K562 (cell line): Measurements from ENCODE around the gene C1QTNF8. TPM values are rescaled to one million over a fixed set of nuclear protein-coding genes. Genes with fewer than 3 reads are reported as not detected.

Source experiments
- ATAC-seq: fragments of 200-7000 bp; cut with Tn5 transposase; 3 replicates; pipeline ENCODE4 v1.9.1; 2020; ENCODE audit warnings: moderate library complexity
- BruUV-seq: library from RNA; stranded (reverse); fragments of 400-500 nt; replicated peaks from 2 replicates; lab custom pipeline; 2021; lab: Mats Ljungman, UMichigan
- CTCF ChIA-PET: fragments of 300-600 bp; formaldehyde crosslinking; extraction: SDS; loops from one replicate; lab custom pipeline; 2021; ENCODE audit warnings: low intra/inter-chr PET ratio; lab: Yijun Ruan, JAX
- POLR2A ChIA-PET: fragments of 300-600, 350-650 bp; sonication (Branson Sonifier 250); formaldehyde crosslinking; extraction: SDS; loops from one replicate; lab custom pipeline; 2021; ENCODE audit warnings: antibody characterized with exemption, inconsistent platforms; lab: Yijun Ruan, JAX
- DNase-seq, 4 experiments: peaks; one replicate each; pipeline versions ENCODE4 v3.0.0 to v3.0.0-alpha.2; 2011 to 2018; ENCODE audit warnings: low spot score in 3 of 4, mixed read lengths in 3 of 4; ENCODE audit errors: extremely low read depth in 1 of 4
- FAIRE-seq: peaks from 2 replicates; lab custom pipeline; 2011; peaks lifted over from hg19 to GRCh38; lab: Jason Lieb, UNC
- H2AFZ ChIP-seq: 2 replicates; pipeline ENCODE4 v1.6.0; 2011; ENCODE audit warnings: low read depth, low read length, control low read depth, inconsistent platforms
- H3K27ac ChIP-seq: fragments of 200-600 bp; 3 replicates; pipeline ENCODE4 v1.8.0; 2011; ENCODE audit warnings: low read depth, mild to moderate bottlenecking, control low read depth, inconsistent platforms, low read length, moderate library complexity, mixed read lengths; ENCODE audit errors: extremely low read depth
- H3K27me3 ChIP-seq, 2 experiments: fragments of 300-600 bp in 1 of 2; 2 replicates in 1 of 2; 3 replicates in 1 of 2; pipeline versions ENCODE4 v1.6.0 to v1.8.0; 2011; ENCODE audit warnings: inconsistent platforms in 2 of 2, low read length in 2 of 2, mild to moderate bottlenecking in 1 of 2, mixed read lengths in 1 of 2, moderate library complexity in 1 of 2; ENCODE audit not compliant: control insufficient read depth in 2 of 2, insufficient read depth in 2 of 2
- H3K36me3 ChIP-seq: fragments of 300-600 bp; 3 replicates; pipeline ENCODE4 v1.8.0; 2011; ENCODE audit warnings: mild to moderate bottlenecking, low read length, inconsistent platforms; ENCODE audit not compliant: control insufficient read depth, insufficient read depth
- H3K4me1 ChIP-seq, 2 experiments: fragments of 200-600 bp in 1 of 2; replicated peaks in 1 of 2; 2 replicates in 1 of 2; 3 replicates in 1 of 2; pipeline versions ENCODE4 v1.5.1 to v1.8.0; 2011; ENCODE audit warnings: inconsistent platforms in 2 of 2, low read length in 2 of 2, mild to moderate bottlenecking in 1 of 2, mixed read lengths in 1 of 2, moderate library complexity in 1 of 2; ENCODE audit not compliant: control insufficient read depth in 2 of 2, insufficient read depth in 2 of 2
- H3K4me2 ChIP-seq: 2 replicates; pipeline ENCODE4 v1.6.1; 2011; ENCODE audit warnings: low read length, control low read depth, inconsistent platforms, mixed read lengths; ENCODE audit not compliant: insufficient read depth
- H3K4me3 ChIP-seq: fragments of 200-600 bp; sonication (generic), shearing (Covaris generic); 2 replicates; pipeline ENCODE4 v1.5.1; 2016; ENCODE audit warnings: control low read depth, inconsistent platforms
- H3K79me2 ChIP-seq: fragments of 200-600 bp; 3 replicates; pipeline ENCODE4 v1.8.0; 2011; ENCODE audit warnings: low read length, inconsistent platforms; ENCODE audit not compliant: control insufficient read depth, insufficient read depth
- H3K9ac ChIP-seq, 2 experiments: 2 replicates each; pipeline versions ENCODE4 v1.6.0 to v1.6.1; 2011; ENCODE audit warnings: low read depth in 2 of 2, low read length in 2 of 2, control low read depth in 1 of 2, inconsistent platforms in 1 of 2, mild to moderate bottlenecking in 1 of 2, mixed read lengths in 1 of 2; ENCODE audit not compliant: insufficient read depth in 1 of 2
- H3K9me1 ChIP-seq: one replicate; pipeline ENCODE4 v1.6.0; 2011; ENCODE audit warnings: inconsistent platforms, mild to moderate bottlenecking, low read length, moderate library complexity; ENCODE audit not compliant: control insufficient read depth, insufficient read depth
- H3K9me3 ChIP-seq: replicated peaks from 2 replicates; pipeline ENCODE4 v1.5.1; 2011; ENCODE audit warnings: low read depth, low read length, inconsistent platforms; ENCODE audit not compliant: control insufficient read depth, insufficient read depth
- H4K20me1 ChIP-seq: replicated peaks from 2 replicates; pipeline ENCODE4 v1.6.1; 2011; ENCODE audit warnings: low read length, inconsistent platforms, mixed read lengths; ENCODE audit not compliant: control insufficient read depth, insufficient read depth
- E2F1 ChIP-seq: sonication (generic); formaldehyde crosslinking; IDR thresholded peaks from 2 replicates; pipeline ENCODE4 v1.8.1; 2023; ENCODE audit warnings: mild to moderate bottlenecking, missing genetic modification reagents, moderate library complexity
- NBN ChIP-seq: fragments of 450-650 bp; IDR thresholded peaks from 2 replicates; pipeline ENCODE4 v1.6.1; 2016; ENCODE audit warnings: low read depth, mild to moderate bottlenecking
- REST ChIP-seq, 2 experiments: fragments of 450-650 bp; formaldehyde crosslinking in 1 of 2; IDR thresholded peaks; 2 replicates each; pipeline versions ENCODE4 v1.4.0 to v1.6.1; 2014 to 2020; ENCODE audit warnings: mild to moderate bottlenecking in 2 of 2, borderline replicate concordance in 1 of 2, low read depth in 1 of 2
- SMAD1 ChIP-seq: fragments of 150-350 bp; IDR thresholded peaks from 2 replicates; pipeline ENCODE4 v1.6.1; 2014; ENCODE audit warnings: low read length, low read depth; ENCODE audit not compliant: partially characterized antibody
- SP2 ChIP-seq: IDR thresholded peaks from 2 replicates; pipeline ENCODE4 v1.6.1; 2011; ENCODE audit warnings: mild to moderate bottlenecking, low read depth, low read length, moderate library complexity; ENCODE audit not compliant: poor library complexity, severe bottlenecking; ENCODE audit errors: extremely low read depth
- ZNF23 ChIP-seq: fragments of 250-450 bp; sonication (Bioruptor Pico); IDR thresholded peaks from 2 replicates; pipeline ENCODE4 v1.4.0; 2020; ENCODE audit warnings: mild to moderate bottlenecking
- ZNF395 ChIP-seq: fragments of 200-800 bp; sonication (Bioruptor generic); IDR thresholded peaks from 2 replicates; pipeline ENCODE4 v1.6.1; 2017; ENCODE audit warnings: missing genetic modification characterization, missing compliant biosample characterization
- ZNF695 ChIP-seq: fragments of 450-650 bp; formaldehyde crosslinking; IDR thresholded peaks from 2 replicates; pipeline ENCODE4 v1.4.0; 2020; ENCODE audit warnings: mild to moderate bottlenecking, moderate library complexity
- ZSCAN29 ChIP-seq: fragments of 450-650 bp; IDR thresholded peaks from 2 replicates; pipeline ENCODE4 v1.6.1; 2017
- WGBS: fragments of 100-300 bp; shearing (Covaris generic); methylation state at CpG from one replicate; pipeline ENCODE4 v1.1.6; 2016; ENCODE audit warnings: low coverage, mixed read lengths; ENCODE audit not compliant: insufficient coverage; ENCODE audit errors: missing lambda C conversion rate; 5-methylcytosine and 5-hydroxymethylcytosine counted together
- in situ Hi-C: fragments of 300-500 bp; cut with MboI; formaldehyde crosslinking; loops from 4 replicates; pipeline ENCODE4 v1.15.0; 2018; ENCODE audit warnings: inconsistent platforms, mixed read lengths
- intact Hi-C: fragments of 100-400 bp; cut with micrococcal nuclease; formaldehyde crosslinking; loops from 2 replicates; pipeline ENCODE4 v1.14.2; 2022
- polyA plus RNA-seq, 8 experiments: library from polyadenylated mRNA; depleted of rRNA in 4 of 8; stranded (reverse) in 5 of 8; unstranded in 3 of 8; fragments of >200 nt; fragmentation: Nextera tagmentation in 2 of 8; fragmentation: Illumina TruSeq in 1 of 8; extraction: Ambion mirVana in 2 of 8; extraction: Trizol in 1 of 8; gene quantifications; 2 replicates each; pipeline versions ENCODE4 v1.2.1 to v1.2.3, GENCODE V29; 2011 to 2014; ENCODE audit warnings: inconsistent platforms in 1 of 8, missing spikeins in 1 of 8
- total RNA-seq, 7 experiments: library from RNA; depleted of rRNA in 6 of 7; stranded (reverse); fragments of >200 nt in 6 of 7; fragmentation: Illumina TruSeq in 2 of 7; extraction: Trizol in 2 of 7; gene quantifications; 2 replicates each; pipeline versions ENCODE4 v1.2.1 to v1.2.3, GENCODE V29; 2011 to 2021; ENCODE audit warnings: low replicate concordance in 1 of 7
- TF ChIP-seq, protein P1 (sequence below): fragments of 250-450 bp; sonication (Bioruptor Pico); IDR thresholded peaks from 2 replicates; pipeline ENCODE4 v1.5.0; 2021

Gene C1QTNF8
- total and polyA plus RNA-seq, 9 of the 15 experiments (the other 6 are each of a cell fraction or from before 2014, with no cell fraction given) = not detected

- H4K20me1 ChIP-seq = no peaks in the 10 kb centered on the region
- no peaks in the 10 kb centered on the region for H3K36me3 ChIP-seq
- H2AFZ ChIP-seq = no peak overlapping the region
- no TSS peak for BruUV-seq
- H3K9me3 ChIP-seq = no peaks in the 10 kb centered on the region
- ChIA-PET POLR2A (no interaction called here), CTCF (interaction anchor here (1.4 to 2.1 kb wide), 2 partner anchors 242 to 345 kb away, joined by 3 to 12 read pairs; no protein-coding TSS in a partner anchor)
- intact Hi-C loops (no loop called here), in situ Hi-C loops (loop anchor here (10.0 kb wide), 1 partner anchor 341 kb away; the partner anchor contains the start of gene METRN)
- no peak overlapping the region for H3K4me2 ChIP-seq
- peaks cover 0 to 24% of the 10 kb centered on the region in 2 experiments; a peak in 2 of 5 replicates for H3K4me1 ChIP-seq
- WGBS = 2% methylated on average over 7 of the region's 8 CpGs
- TF ChIP-seq REST (IDR thresholded peaks at IDR 0.05; ENCODE audit: borderline replicate concordance) = no peak
- no peak for TF ChIP-seq REST (CRISPR knock-in tag; IDR thresholded peaks at IDR 0.05; ENCODE audit: low read depth)
- no peak for TF ChIP-seq E2F1 (CRISPR knock-in tag)
- no peak for TF ChIP-seq ZSCAN29
- TF ChIP-seq NBN = no peak
- no peak for TF ChIP-seq SP2
- TF ChIP-seq SMAD1 = no peak
- TF ChIP-seq ZNF395 = no peak
- no peak for TF ChIP-seq ZNF695 (CRISPR knock-in tag)
- TF ChIP-seq ZNF23 (CRISPR knock-in tag) = no peak
- TF ChIP-seq, protein P1, sequence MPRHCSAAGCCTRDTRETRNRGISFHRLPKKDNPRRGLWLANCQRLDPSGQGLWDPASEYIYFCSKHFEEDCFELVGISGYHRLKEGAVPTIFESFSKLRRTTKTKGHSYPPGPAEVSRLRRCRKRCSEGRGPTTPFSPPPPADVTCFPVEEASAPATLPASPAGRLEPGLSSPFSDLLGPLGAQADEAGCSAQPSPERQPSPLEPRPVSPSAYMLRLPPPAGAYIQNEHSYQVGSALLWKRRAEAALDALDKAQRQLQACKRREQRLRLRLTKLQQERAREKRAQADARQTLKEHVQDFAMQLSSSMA (CRISPR knock-in tag) = no peak
- H3K27me3 ChIP-seq = peaks cover 6 to 20% of the 10 kb centered on the region in 2 experiments; a peak in 3 of 5 replicates
- ATAC-seq = no peak
- H3K4me3 ChIP-seq = no peak overlapping the region
- H3K79me2 ChIP-seq = no peaks in the 10 kb centered on the region
- no peaks in the 10 kb centered on the region for H3K9me1 ChIP-seq
- H3K9ac ChIP-seq = no peak overlapping the region
- DNase-seq = no peak
- no peak overlapping the region for H3K27ac ChIP-seq
- no peak for FAIRE-seq
Measured at GRCh38 chr16:1056196-1056595, 39.8 kb downstream of the C1QTNF8 start.
